Activated T-cell treated with anti-CD3 and anti-CD28 coated beads, Interleukin-2, amount 50 U/mL, for 4 hours (primary cell): ENCODE measurements around the gene SPATS2. TPM values are rescaled to one million over a fixed set of nuclear protein-coding genes. Genes with fewer than 3 reads are reported as not detected.
"Not testable (repeated sequence)": the region's sequence is repeated elsewhere in the genome, so short reads cannot be mapped to it uniquely, and the experiment has no call there.

ENCODE experiments used
- ATAC-seq, 2 donors: fragments of 200-7000 bp; cut with Tn5 transposase; one replicate each; pipeline ENCODE4 v1.10.0; 2021
- DNase-seq: peaks from one replicate; pipeline ENCODE4 v3.0.0-alpha.2; 2020
- H3K27me3 Mint-ChIP-seq: one replicate; pipeline ENCODE4 v1.8.0; 2021; ENCODE audit warnings: low read depth, mixed read lengths
- H3K36me3 Mint-ChIP-seq: one replicate; pipeline ENCODE4 v1.8.0; 2022; ENCODE audit warnings: mixed read lengths; ENCODE audit not compliant: insufficient read depth
- H3K4me1 Mint-ChIP-seq: one replicate; pipeline ENCODE4 v1.8.0; 2021; ENCODE audit warnings: low read depth, mixed read lengths
- H3K4me3 Mint-ChIP-seq: one replicate; pipeline ENCODE4 v1.8.0; 2021; ENCODE audit warnings: mild to moderate bottlenecking, moderate library complexity, mixed read lengths
- H3K9me3 Mint-ChIP-seq: one replicate; pipeline ENCODE4 v1.8.0; 2021; ENCODE audit warnings: mixed read lengths
- total RNA-seq, 3 donors: library from RNA; stranded (reverse); gene quantifications; one replicate each; pipeline ENCODE4 v1.2.1, GENCODE V29; 2021

The SPATS2 gene
- total RNA-seq, 3 donors from 2014 or later: 6.9 to 7.2 (median 7.0) TPM

- H3K27me3 Mint-ChIP-seq, DNase-seq, H3K36me3 Mint-ChIP-seq, H3K4me3 Mint-ChIP-seq, H3K9me3 Mint-ChIP-seq, ATAC-seq, H3K4me1 Mint-ChIP-seq: not testable (repeated sequence)
Measured at GRCh38 chr12:49534122-49534521, 166.9 kb downstream of the SPATS2 start.

- H3K9me3 Mint-ChIP-seq: no peaks in the 10 kb centered on the region
- H3K4me1 Mint-ChIP-seq: peaks cover 7% of the 10 kb centered on the region
Measured at GRCh38 chr12:49534731-49535278, 167.5 kb downstream of the SPATS2 start.

GRCh38 chr12:49535921-49536525, 168.8 kb downstream of the SPATS2 start:
- H3K4me1 Mint-ChIP-seq: peaks cover 13% of the 10 kb centered on the region
- no peak for DNase-seq
- H3K9me3 Mint-ChIP-seq: no peaks in the 10 kb centered on the region
- ATAC-seq: no peak
- H3K36me3 Mint-ChIP-seq: no peaks in the 10 kb centered on the region
- no peak overlapping the region for H3K4me3 Mint-ChIP-seq
- peaks cover 7% of the 10 kb centered on the region for H3K27me3 Mint-ChIP-seq

More at GRCh38 chr12:49534731-49535278, 167.5 kb downstream of the SPATS2 start:
- H3K27me3 Mint-ChIP-seq: peaks cover 3% of the 10 kb centered on the region
- DNase-seq (no peak), ATAC-seq (no peak)
- no peak overlapping the region for H3K4me3 Mint-ChIP-seq
- no peaks in the 10 kb centered on the region for H3K36me3 Mint-ChIP-seq

GRCh38 chr12:49536526-49537071, 169.3 kb downstream of the SPATS2 start:
- ATAC-seq: no peak
- Mint-ChIP-seq H3K27me3 (peaks cover 7% of the 10 kb centered on the region), H3K36me3 (no peaks in the 10 kb centered on the region), H3K4me1 (peaks cover 15% of the 10 kb centered on the region), H3K4me3 (peak overlapping the region; percentile 80), H3K9me3 (no peaks in the 10 kb centered on the region)
- no peak for DNase-seq

GRCh38 chr12:49537231-49537751, 170.0 kb downstream of the SPATS2 start:
- peaks cover 7% of the 10 kb centered on the region for H3K27me3 Mint-ChIP-seq
- DNase-seq: no peak
- H3K36me3 Mint-ChIP-seq: no peaks in the 10 kb centered on the region
- no peak for ATAC-seq
- peak overlapping the region; percentile 80 for H3K4me3 Mint-ChIP-seq
- H3K4me1 Mint-ChIP-seq: peaks cover 15% of the 10 kb centered on the region
- no peaks in the 10 kb centered on the region for H3K9me3 Mint-ChIP-seq

GRCh38 chr12:49537752-49538509, 170.7 kb downstream of the SPATS2 start:
- Mint-ChIP-seq H3K4me1 (peaks cover 15% of the 10 kb centered on the region), H3K9me3 (no peaks in the 10 kb centered on the region), H3K4me3 (peak overlapping the region; percentile 80), H3K27me3 (peaks cover 7% of the 10 kb centered on the region), H3K36me3 (no peaks in the 10 kb centered on the region)
- ATAC-seq (peak; percentile 20 to 28), DNase-seq (peak; percentile 41)

- ATAC-seq (peak; percentile 91 to 92), DNase-seq (peak; percentile 84)
- H3K4me1 Mint-ChIP-seq: peaks cover 15% of the 10 kb centered on the region
- H3K4me3 Mint-ChIP-seq: peak within 1 kb of the TSS; percentile 70
- H3K27me3 Mint-ChIP-seq: peaks cover 7% of the 10 kb centered on the region
- no peaks in the 10 kb centered on the region for H3K9me3 Mint-ChIP-seq
- H3K36me3 Mint-ChIP-seq: no peaks in the 10 kb centered on the region
Measured at GRCh38 chr12:49538510-49539403, 171.5 kb downstream of the SPATS2 start, which contains the start of gene KCNH3. TSS of gene KCNH3 (plus strand) at chr12:49539030. CDS start at chr12:49539417, 387 bp downstream.

GRCh38 chr12:49539406-49540228, 172.4 kb downstream of the SPATS2 start:
- peaks cover 7% of the 10 kb centered on the region for H3K27me3 Mint-ChIP-seq
- no peaks in the 10 kb centered on the region for H3K9me3 Mint-ChIP-seq
- H3K36me3 Mint-ChIP-seq: no peaks in the 10 kb centered on the region
- ATAC-seq (no peak), DNase-seq (no peak)
- H3K4me1 Mint-ChIP-seq: peaks cover 15% of the 10 kb centered on the region
- peak overlapping the region; percentile 56 for H3K4me3 Mint-ChIP-seq

GRCh38 chr12:49540229-49541139, 173.2 kb downstream of the SPATS2 start:
- Mint-ChIP-seq H3K4me1 (peaks cover 15% of the 10 kb centered on the region), H3K27me3 (peaks cover 7% of the 10 kb centered on the region), H3K9me3 (no peaks in the 10 kb centered on the region), H3K4me3 (peak overlapping the region; percentile 37), H3K36me3 (no peaks in the 10 kb centered on the region)
- DNase-seq (no peak), ATAC-seq (no peak)

- ATAC-seq: no peak
- DNase-seq: no peak
- peaks cover 15% of the 10 kb centered on the region for H3K4me1 Mint-ChIP-seq
- H3K27me3 Mint-ChIP-seq: peaks cover 7% of the 10 kb centered on the region
- no peaks in the 10 kb centered on the region for H3K36me3 Mint-ChIP-seq
- peak overlapping the region; percentile 19 for H3K4me3 Mint-ChIP-seq
- H3K9me3 Mint-ChIP-seq: no peaks in the 10 kb centered on the region
Measured at GRCh38 chr12:49541140-49541861, 174.0 kb downstream of the SPATS2 start.

- Mint-ChIP-seq H3K27me3 (peaks cover 5% of the 10 kb centered on the region), H3K9me3 (no peaks in the 10 kb centered on the region), H3K36me3 (no peaks in the 10 kb centered on the region), H3K4me1 (peaks cover 15% of the 10 kb centered on the region), H3K4me3 (no peak overlapping the region)
- ATAC-seq: no peak
- no peak for DNase-seq
Measured at GRCh38 chr12:49541911-49542505, 174.7 kb downstream of the SPATS2 start.
